Keratinocyte (primary cell): Measurements from ENCODE around the gene FOXE3. TPM values are rescaled to one million over a fixed set of nuclear protein-coding genes. Genes with fewer than 3 reads are reported as not detected.

ENCODE experiments used
- DNase-seq: peaks from one replicate; pipeline ENCODE4 v3.0.0-alpha.2; 2011; ENCODE audit warnings: low read depth, missing footprints, low spot score
- FAIRE-seq: peaks from 2 replicates; lab custom pipeline; 2011; peaks lifted over from hg19 to GRCh38; lab: Jason Lieb, UNC
- H2AFZ ChIP-seq: 2 replicates; pipeline ENCODE4 v1.6.0; 2012; ENCODE audit warnings: low read length, control low read depth, inconsistent platforms; ENCODE audit not compliant: control insufficient read depth
- H3K27ac ChIP-seq: 2 replicates; pipeline ENCODE4 v1.5.1; 2011; ENCODE audit warnings: low read length; ENCODE audit not compliant: control insufficient read depth, insufficient read depth
- H3K27me3 ChIP-seq: 3 replicates; pipeline ENCODE4 v1.6.0; 2011; ENCODE audit warnings: low read length; ENCODE audit not compliant: control insufficient read depth, insufficient read depth; ENCODE audit errors: extremely low read depth
- H3K36me3 ChIP-seq, 2 experiments: 2 replicates in 1 of 2; 3 replicates in 1 of 2; pipeline ENCODE4 v1.5.1; 2011; ENCODE audit warnings: low read length in 2 of 2, mild to moderate bottlenecking in 1 of 2; ENCODE audit not compliant: control insufficient read depth in 2 of 2, insufficient read depth in 2 of 2; ENCODE audit errors: extremely low read depth in 1 of 2
- H3K4me1 ChIP-seq: 3 replicates; pipeline ENCODE4 v1.5.1; 2011; ENCODE audit warnings: low read length; ENCODE audit not compliant: control insufficient read depth, insufficient read depth; ENCODE audit errors: extremely low read depth
- H3K4me2 ChIP-seq: 3 replicates; pipeline ENCODE4 v1.6.0; 2011; ENCODE audit warnings: low read depth, low read length; ENCODE audit not compliant: control insufficient read depth, insufficient read depth; ENCODE audit errors: extremely low read depth
- H3K4me3 ChIP-seq, 3 experiments: fragments of 200-600 bp in 1 of 3; sonication (generic) in 1 of 3; 2 replicates in 2 of 3; 3 replicates in 1 of 3; pipeline ENCODE4 v1.5.1; 2011 to 2016; ENCODE audit warnings: low read length in 3 of 3, mild to moderate bottlenecking in 3 of 3, control low read depth in 2 of 3, inconsistent platforms in 1 of 3, low read depth in 1 of 3, mixed read lengths in 1 of 3, mixed run types in 1 of 3, moderate library complexity in 1 of 3; ENCODE audit not compliant: control insufficient read depth in 2 of 3, insufficient read depth in 2 of 3; ENCODE audit errors: extremely low read depth in 1 of 3
- H3K79me2 ChIP-seq: 2 replicates; pipeline ENCODE4 v1.6.0; 2012; ENCODE audit warnings: low read length; ENCODE audit not compliant: control insufficient read depth, insufficient read depth
- H3K9ac ChIP-seq: 3 replicates; pipeline ENCODE4 v1.6.0; 2011; ENCODE audit warnings: low read length; ENCODE audit not compliant: control insufficient read depth, insufficient read depth; ENCODE audit errors: extremely low read depth
- H3K9me1 ChIP-seq: 3 replicates; pipeline ENCODE4 v1.6.0; 2011; ENCODE audit warnings: low read length; ENCODE audit not compliant: control insufficient read depth, insufficient read depth; ENCODE audit errors: extremely low read depth
- H3K9me3 ChIP-seq: 2 replicates; pipeline ENCODE4 v1.5.1; 2012; ENCODE audit warnings: low read depth, low read length; ENCODE audit not compliant: control insufficient read depth
- H4K20me1 ChIP-seq: 3 replicates; pipeline ENCODE4 v1.6.0; 2011; ENCODE audit warnings: low read length; ENCODE audit not compliant: control insufficient read depth, insufficient read depth; ENCODE audit errors: extremely low read depth
- CTCF ChIP-seq, 3 experiments: IDR thresholded peaks in 1 of 3; conservative IDR thresholded peaks in 1 of 3; optimal IDR thresholded peaks in 1 of 3; 2 replicates in 2 of 3; 3 replicates in 1 of 3; pipeline versions ENCODE3 to v1.5.1; 2011; ENCODE audit warnings: low read length in 3 of 3, mild to moderate bottlenecking in 3 of 3, moderate library complexity in 2 of 3, control low read depth in 1 of 3, inconsistent platforms in 1 of 3; ENCODE audit not compliant: insufficient read depth in 2 of 3; ENCODE audit errors: extremely low read depth in 1 of 3
- EZH2 ChIP-seq: IDR thresholded peaks from one replicate; pipeline ENCODE4 v1.6.1; 2012; ENCODE audit warnings: inconsistent platforms, mild to moderate bottlenecking, low read length, moderate library complexity
- dilution Hi-C: fragments of 300-500 bp; cut with MboI; formaldehyde crosslinking; loops from one replicate; pipeline ENCODE4 v1.7.0; 2020; ENCODE audit warnings: low sequenced_read_pairs; ENCODE audit not compliant: extremely low pct_ligation_motif_present
- polyA plus RNA-seq, 5 experiments: library from polyadenylated mRNA; depleted of rRNA in 3 of 5; stranded (reverse) in 3 of 5; stranded (forward) in 1 of 5; unstranded in 1 of 5; fragments of >200 nt; gene quantifications; 1 replicate in 1 of 5; 2 replicates in 3 of 5; 3 replicates in 1 of 5; pipeline versions ENCODE4 v1.2.1 to v1.2.3, GENCODE V29; 2011 to 2012; ENCODE audit warnings: missing spikeins in 2 of 5, low read depth in 1 of 5, low replicate concordance in 1 of 5

The FOXE3 gene
- polyA plus RNA-seq, 1 donor (not counting 4 experiments of a cell fraction or from before 2014, with no cell fraction given) = not detected

- no peaks in the 10 kb centered on the region for H4K20me1 ChIP-seq
- FAIRE-seq = no peak
- dilution Hi-C loops = no loop called here
- no peak overlapping the region for H3K9ac ChIP-seq
- H3K9me3 ChIP-seq = no peaks in the 10 kb centered on the region
- H3K9me1 ChIP-seq = no peaks in the 10 kb centered on the region
- TF ChIP-seq EZH2 (no peak), CTCF (optimal IDR thresholded peaks at IDR 0.05 in 1 of 3, IDR thresholded peaks at IDR 0.05 in 1 of 3, conservative IDR thresholded peaks at IDR 0.05 in 1 of 3; ENCODE audit: extremely low read depth in 1 of 3, insufficient read depth in 2 of 3, low read length in 3 of 3) (no peak)
- H3K4me2 ChIP-seq = no peak overlapping the region
- H3K27ac ChIP-seq = no peak overlapping the region
- no peaks in the 10 kb centered on the region for H3K36me3 ChIP-seq
- DNase-seq = no peak
- H3K4me3 ChIP-seq = no peak overlapping the region
- no peak overlapping the region for H2AFZ ChIP-seq
- H3K79me2 ChIP-seq = no peaks in the 10 kb centered on the region
- H3K27me3 ChIP-seq = peaks cover 3% of the 10 kb centered on the region
- peaks cover 10% of the 10 kb centered on the region for H3K4me1 ChIP-seq
Observed at GRCh38 chr1:47405697-47406096, 10.4 kb upstream of the FOXE3 start.

- H3K27ac ChIP-seq = no peak overlapping the region
- no peak for FAIRE-seq
- no peaks in the 10 kb centered on the region for H3K9me3 ChIP-seq
- DNase-seq = no peak
- no peak overlapping the region for H3K4me2 ChIP-seq
- dilution Hi-C loops = no loop called here
- H3K36me3 ChIP-seq = no peaks in the 10 kb centered on the region
- no peaks in the 10 kb centered on the region for H3K79me2 ChIP-seq
- peaks cover 10% of the 10 kb centered on the region for H3K4me1 ChIP-seq
- no peak overlapping the region for H2AFZ ChIP-seq
- H4K20me1 ChIP-seq = no peaks in the 10 kb centered on the region
- TF ChIP-seq EZH2 (no peak), CTCF (optimal IDR thresholded peaks at IDR 0.05 in 1 of 3, IDR thresholded peaks at IDR 0.05 in 1 of 3, conservative IDR thresholded peaks at IDR 0.05 in 1 of 3; ENCODE audit: extremely low read depth in 1 of 3, insufficient read depth in 2 of 3, low read length in 3 of 3) (no peak)
- no peak overlapping the region for H3K9ac ChIP-seq
- no peak overlapping the region for H3K4me3 ChIP-seq
- no peaks in the 10 kb centered on the region for H3K9me1 ChIP-seq
- H3K27me3 ChIP-seq = no peaks in the 10 kb centered on the region
Observed at GRCh38 chr1:47406966-47407365, 9.1 kb upstream of the FOXE3 start.
